ELF-1 (cell line): ENCODE data around the gene FAM53B.

Experiments
- DNase-seq: peaks from one replicate; pipeline ENCODE4 v3.0.0-alpha.2; 2016; ENCODE audit warnings: low read depth, low spot score

The FAM53B gene

DNA sequence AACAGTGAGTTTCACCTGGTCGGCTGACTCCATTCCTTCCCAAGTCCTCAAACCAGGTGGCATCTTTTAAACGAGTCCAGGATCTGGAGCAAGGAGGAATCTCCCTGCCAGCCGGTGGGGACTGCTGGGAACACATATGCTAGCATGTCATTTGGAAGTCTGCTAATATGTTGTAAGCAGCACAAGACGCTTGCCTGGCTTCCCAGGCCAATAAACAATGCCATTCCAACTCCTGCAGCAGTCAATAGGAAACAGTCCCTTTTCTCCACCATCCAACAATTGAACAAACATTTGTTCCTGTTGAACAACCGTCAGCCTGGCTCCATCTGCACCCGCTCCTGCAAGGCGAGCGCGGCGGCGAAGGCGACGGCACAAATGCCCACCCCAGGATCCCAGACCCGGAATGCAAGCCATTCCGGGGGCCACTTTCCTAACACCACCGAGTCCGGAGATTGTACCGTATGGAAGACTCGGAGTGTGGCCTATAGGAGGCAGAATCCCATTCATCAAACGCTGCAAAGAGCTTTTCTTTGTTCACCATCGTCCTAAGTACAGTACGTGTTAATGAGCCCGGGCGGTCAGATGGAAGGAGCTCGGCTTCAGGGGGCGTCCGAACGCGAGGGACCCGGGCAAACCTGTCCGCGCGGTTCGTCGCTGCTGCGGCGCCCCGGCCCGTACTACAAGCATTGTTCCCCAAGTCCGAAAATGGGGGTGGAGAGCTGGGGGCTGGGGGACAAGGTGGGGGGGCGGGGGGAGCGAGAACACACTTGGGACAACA, 1.6 kb downstream of the FAM53B start:
- DNase-seq = peak; percentile 65

DNA sequence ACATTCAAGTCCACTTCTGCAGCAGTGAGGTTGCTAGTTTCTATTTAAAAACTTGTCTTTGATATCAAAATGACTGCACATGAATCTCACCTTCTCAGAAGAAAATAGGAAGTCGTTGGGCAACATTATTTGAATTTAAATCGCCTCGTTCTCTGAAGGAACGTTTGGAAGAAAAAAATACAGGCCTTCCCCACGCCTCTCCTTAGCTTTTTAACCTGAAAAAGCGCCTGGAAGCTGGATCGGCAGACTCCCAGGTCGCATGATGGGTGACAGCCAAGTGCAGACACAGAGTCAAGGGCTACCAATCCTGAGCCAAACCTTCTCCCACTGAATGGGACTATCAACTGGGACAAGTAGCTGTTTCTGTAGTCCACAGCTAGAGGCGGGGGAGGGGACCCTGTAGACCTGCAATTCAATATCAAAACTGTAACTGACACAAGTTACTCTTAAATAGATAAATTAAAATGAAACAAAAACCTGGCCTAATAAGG, 2.2 kb downstream of the FAM53B start:
- DNase-seq = no peak

DNA sequence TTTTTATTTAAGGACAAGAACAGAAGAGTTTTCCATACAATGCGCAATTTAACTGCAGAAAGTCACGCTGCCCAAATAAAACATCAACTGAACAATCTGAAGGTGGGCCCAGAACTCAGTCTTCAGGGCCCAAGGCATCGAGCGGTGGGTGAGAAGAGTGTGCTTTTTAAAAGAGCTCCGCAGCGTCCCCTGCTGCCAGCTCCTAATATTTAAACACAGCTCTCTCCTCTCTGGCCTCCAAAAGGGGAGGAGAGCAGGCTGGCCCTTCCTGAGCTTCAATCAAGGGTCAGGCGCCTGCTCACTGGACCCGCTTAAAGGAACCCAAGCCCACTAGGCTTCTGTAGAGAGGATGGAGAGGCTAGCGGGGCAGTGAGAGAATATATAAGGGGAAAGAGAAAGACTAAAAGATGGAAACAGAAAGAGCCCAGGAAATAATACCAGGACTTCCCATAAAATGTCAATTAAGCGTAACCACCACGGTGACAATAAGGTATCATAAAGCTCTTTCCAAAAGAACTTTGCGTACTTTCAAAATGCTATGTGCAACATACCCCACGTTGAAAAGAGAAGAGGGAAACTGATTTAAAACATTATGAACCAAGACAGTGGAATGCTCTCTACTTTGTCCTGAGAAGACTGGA, 2.8 kb downstream of the FAM53B start:
- DNase-seq = peak; percentile 95

DNA sequence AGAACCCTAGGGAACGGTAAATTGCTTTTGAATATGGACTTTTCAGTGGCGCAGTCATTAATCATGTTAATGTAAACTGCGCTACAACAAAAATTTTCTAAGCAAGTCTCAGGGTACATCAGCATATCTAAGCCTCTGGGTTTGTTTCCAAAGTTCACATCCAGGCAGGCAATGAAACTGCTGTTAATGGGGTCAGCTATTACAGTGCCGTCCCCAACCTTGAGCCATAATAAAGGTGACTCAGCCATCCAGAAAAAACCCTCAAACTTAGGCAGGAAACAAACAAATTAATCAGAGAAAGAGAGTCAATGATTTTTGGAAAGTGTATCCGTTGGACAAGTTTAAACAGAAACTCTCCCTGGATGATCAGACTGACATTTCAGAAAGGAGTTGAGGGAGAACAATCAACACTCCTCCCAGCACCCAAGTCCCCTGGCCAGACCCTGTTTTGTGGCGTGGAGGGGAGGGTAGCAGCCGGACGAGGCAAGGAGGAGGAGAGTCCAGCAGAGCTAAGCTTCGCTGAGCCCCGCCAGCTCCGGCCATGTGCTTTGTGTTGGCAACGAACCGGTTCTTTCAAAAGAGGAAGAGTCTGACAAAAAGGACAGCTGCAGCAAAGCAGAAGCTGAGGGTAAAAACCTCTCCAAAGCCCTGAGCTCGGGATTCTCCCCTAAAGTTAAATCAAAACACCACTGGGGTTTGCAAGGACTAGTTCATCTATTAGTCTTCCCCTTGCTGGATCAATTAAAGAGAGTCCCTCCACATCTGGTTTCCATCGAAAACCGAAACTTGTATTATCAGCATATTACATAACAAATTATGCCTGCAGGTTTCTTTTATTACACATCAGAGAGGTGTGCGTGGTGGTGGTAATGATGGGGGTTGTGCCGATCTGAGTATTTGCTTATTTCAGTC, 3.6 kb downstream of the FAM53B start:
- peak; percentile 52 for DNase-seq

DNA sequence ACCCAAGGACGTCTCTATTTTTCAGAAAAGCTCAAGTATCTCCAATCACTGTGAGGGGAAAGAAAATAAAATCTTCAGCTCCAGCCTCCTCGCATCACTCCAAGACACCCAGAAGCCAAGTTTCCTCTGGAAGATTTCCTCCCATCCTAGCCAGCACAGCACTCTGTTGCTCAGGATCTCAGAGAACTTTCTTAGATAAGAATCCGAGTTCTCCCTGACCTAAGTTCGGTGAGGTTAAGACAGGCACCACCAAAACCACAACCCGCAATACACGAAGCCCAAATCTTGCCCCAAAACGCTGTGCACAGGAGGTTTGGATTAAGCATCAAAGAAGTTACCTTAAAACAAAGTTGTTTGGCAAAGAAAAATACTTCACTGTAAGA, 4.2 kb downstream of the FAM53B start:
- no peak for DNase-seq

DNA sequence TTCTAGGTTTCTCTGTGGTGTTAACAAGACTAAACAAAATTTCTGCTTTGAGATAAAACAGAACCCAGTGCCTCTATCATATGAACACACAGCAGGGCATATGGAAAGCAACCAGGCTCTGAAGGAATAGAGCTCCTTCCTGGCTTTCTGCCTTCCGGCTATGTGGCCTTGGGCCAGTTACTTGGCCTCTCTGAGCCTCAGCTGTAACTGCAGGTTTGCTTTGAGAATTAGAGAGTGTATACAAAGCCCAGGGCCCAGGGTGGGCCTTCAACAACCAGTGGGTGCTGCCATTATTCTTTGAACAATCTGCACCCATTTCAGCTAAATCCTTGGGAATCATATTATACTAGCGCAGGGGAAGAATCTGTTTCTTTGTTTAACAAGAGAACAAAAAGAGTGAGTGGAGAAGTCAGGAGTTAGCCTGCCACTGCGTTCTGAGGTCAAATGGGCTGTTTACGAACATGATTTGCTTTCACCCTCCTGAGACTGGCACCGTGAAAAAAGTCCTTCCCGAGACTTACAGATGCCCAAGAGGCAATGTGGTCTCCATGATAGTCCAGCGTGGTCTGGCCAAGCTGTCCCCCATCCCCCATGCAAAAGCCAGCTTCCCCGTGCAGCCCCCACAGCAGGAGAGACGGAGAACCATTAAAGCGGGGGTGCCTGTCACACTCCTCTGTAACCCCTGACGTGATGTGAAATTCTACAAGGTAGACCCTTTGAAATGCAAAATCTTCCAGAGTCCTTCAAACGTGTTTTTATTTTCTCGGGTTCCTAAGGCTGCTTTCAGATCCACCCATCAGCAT, 4.9 kb downstream of the FAM53B start:
- DNase-seq = peak; percentile 66

DNA sequence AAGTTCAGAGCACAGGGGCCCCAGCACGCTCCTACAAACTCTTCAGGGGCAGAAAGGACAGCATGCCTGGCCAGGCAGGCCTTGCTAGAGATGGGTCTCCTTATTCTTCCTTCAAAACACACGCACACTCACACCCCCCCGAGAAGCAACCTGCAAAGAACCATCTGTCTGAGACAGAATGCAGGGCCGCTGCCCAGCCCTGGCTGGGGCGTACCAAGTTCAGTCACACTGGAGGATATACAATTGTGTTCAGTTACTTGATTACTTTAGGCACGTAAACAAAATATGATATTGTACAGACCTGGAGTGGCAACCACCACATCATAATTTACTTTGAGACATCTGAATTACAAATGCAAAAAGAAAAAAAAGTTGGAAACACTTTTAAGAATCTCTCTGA, 5.7 kb downstream of the FAM53B start:
- DNase-seq = no peak

DNA sequence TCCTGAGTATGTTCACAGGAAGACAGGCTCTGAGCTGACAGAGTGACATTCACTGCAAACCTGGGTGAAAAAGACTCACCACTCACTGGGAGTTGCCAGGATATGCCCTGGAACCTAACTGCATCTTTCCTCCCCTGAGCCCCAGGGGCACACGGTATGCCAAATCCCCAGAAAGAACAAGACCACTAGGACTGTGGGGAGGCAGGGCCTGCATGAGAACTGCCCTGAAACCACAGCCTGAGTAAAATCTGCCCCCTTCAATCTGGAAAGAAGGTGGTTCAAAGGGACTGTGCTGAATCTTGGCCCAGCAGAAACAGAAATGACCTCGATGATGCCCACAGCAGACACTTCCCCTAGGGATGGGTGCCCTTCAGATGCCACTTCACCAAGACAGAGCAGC, 6.5 kb downstream of the FAM53B start:
- DNase-seq = no peak

DNA sequence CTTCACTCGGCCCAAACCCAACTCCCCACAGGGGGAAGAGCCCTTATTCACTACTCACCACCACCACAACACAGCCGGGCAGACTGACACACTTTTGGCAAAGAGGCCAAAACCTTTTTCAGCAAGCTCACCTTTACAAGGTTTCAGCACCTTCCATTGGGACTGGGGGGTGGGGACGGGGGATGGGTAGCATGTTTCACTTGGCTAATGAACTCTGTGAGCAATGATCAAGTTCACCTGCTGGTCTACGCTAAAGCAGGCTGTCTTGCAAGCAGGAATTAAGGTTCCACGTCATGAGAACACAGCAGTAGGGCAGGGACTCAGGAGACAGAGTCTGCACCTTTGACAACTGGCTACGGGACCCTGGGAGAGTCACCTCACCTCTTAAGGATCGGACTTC, 7.0 kb downstream of the FAM53B start:
- DNase-seq = no peak

DNA sequence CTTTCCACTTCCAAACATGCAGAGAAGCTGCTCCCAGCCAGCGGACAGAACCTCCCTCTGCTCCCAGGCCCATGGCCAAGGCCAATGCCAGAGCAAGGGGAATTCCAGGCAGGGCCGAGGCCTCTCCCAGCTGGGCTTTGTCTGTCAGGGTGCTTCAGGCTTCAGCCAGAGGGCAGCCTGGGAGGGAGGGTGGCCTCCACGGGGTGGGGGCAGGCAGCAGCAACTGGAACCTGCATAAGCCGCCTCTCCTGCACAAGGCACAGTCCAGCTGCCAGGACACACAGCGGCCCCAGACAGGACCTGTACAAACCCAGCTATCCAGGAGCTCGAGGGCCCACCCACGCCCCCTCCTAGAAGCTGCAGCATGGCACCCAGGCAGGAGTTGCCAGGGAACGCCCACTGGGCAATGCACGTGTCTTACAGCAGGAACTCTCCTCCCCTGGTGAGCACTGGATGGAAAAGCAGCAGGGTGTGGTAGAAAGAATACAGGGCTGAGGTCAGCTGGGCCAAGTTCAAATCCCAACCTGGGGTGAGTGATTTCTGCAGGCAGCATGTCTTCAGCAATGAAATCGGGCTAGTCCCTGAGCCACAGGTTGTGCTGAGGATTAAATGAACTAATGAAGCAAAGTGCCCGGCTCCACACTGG, 7.6 kb downstream of the FAM53B start:
- no peak for DNase-seq

DNA sequence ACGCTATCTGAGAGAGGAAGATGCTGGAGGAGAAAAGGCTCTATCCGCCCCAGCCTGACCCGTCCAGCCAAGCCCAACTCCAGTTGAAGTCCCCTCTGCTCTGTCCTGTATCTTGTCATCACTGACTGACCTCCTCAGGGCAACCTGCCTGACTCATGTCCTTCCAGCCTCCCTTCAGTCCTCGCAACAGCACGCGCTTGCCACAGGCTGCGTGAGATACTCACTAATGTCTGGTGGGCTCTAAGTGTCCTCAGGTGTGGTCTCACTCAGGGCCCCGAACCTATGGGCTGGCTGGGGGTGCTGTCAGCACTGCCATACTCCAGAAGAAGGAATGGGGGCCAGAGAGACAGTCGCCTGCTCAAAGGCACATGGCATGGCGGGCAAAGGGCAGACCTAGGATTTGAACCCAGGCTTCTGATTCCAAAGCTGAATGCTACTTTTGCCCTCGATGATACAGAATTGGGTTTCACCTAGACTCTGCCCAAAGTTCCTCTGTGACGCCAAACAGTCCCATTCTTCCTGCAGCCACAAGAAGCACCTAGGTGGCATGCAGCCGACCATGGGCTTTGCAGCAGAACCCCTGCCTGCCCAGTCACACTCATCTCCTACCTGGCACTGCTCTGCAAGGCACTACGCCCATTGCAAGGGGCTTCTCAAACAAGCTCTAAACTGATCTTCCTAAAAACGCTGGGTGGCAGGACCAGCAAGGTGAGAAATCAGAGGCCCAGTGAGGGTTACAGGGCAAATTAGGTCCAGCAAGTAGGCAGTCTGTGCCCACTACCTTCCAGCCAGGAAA, 8.5 kb downstream of the FAM53B start:
- DNase-seq = no peak

DNA sequence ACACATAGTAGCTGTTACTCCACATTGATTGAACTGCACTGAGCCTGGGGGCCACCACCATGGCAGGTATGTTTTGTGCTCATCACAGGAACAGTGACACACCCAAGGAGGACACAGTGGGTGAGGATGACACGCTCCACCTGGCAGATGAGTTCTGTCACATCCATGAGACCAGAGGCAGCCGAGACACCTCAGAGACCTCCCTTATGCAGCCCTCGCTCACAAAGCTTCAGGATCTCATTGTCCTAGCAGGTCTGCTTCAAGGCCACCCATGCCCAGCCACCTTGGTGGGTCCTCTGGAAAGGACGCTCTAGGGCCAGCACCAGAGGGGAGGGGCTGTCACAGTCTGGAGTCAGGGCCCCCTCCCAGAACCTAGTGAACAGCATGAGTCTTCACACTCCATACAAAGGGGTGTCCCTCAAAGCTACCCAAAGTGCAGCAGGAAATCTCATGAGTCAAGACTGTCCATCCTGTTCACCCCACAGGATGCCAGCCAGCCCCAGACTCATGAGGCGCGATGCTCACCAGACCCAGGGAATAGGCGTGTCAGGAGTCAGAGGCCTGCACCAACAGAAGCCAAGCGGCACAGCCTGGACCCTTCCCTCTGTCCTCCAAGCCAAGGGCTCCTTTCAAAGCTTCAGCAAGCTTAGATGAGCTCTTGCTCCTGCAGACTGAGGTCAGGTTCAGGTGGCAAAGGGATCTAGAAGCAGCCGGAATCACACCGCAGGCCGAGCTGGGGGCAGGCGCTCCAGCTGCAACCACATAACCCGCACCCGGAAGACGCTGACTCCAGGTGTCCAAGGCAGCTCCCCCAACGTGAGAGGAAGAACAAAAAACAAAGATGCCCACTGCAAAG, 9.6 kb downstream of the FAM53B start:
- no peak for DNase-seq

DNA sequence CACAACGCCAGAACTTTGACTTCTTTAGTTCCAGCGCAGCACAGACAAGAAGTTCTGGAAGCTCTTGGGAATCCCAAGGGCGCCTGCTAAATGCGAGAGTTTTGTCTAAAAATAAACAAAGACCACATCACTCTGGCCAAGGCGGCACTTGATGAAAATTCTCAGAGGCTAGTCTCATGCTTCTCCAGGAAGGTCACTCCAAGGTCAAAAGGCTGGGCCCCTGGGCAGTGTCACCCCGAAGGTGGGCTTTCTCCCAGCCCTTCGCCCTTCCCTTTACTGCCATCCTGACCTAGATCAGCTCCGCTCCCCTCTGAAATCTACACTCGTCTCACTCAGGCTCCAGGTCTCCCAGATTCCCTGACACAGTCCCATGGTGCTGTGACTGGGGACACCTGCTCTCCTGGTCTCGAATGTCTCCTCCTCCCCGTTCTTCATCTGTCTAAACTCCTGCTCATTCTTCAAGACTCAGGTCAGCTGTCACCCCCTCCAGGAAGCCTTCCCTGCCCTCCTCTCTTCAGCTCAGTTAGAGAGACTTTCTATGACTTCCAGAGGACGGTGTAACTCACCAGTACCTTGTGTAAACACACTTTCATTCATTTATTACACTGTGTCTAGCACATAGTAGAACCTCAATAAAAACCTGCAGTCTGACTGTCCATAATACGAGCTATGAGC, 10.5 kb downstream of the FAM53B start:
- no peak for DNase-seq

DNA sequence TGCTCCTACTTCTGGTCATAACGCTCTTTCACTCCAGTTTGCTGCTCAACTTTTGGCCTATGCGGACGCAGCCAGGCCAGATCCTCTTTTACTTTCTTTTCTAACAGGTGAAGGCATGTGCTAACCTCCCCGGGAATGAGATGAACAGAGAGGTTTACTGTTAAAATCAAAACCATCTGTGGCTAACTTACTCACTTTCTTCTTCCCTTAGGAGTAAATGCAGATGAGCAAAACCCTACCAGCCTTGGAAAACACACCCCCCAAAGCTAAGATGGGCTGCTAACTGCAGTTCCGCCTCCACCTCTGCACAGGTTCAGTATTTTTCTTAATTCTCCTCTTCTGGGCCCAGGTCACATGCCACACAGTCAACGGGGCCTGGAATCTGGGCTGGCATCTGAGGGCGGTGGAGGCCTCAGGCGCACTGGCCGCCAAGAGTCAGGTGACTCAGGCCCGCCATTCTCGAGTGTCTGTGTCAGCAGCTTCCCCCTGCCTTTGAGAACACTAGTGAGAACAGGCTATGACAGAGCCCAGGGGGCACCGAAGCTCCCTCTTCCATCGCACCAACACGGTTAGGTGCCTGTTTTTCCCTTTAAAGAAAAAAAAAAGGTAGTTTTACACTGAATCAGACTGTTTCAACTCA, 11.1 kb downstream of the FAM53B start:
- DNase-seq = peak; percentile 55

DNA sequence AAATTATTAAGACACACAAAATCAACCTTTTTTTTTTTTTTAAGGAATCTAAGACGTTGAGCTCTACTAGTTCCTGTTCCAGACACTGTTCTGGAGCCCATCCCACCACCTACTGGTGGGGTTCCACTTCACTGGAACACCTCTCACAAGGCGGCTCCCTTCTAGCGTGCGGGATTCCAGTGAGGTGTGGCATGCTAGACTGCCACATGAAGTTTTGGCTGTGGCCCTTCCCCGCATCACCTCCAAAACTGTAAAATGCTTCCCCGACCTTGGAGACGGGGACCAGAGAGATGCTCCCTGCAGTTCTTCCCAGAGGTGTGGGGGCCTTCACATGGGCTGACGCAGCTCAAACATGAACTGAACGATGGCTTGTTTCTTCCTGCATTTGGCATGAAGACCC, 12.6 kb downstream of the FAM53B start:
- no peak for DNase-seq

DNA sequence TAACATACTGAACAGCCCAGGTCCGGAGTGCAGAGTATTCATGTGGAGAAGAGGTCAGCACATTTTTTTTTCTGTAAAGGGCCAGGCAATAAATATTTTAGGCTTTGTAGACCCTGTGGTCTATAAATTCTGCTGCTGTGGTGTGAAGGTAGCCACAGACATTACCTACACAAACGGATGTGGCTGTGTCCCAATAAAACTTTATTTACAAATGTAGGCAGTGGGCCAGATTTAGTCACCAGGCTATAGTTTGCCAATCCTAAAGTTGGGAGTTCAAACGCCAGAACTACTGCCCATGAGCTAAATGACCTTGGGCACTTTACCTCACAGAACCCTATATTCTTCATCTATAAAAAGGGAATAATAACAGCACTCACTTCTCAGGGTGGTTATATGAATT, 13.4 kb downstream of the FAM53B start:
- no peak for DNase-seq

DNA sequence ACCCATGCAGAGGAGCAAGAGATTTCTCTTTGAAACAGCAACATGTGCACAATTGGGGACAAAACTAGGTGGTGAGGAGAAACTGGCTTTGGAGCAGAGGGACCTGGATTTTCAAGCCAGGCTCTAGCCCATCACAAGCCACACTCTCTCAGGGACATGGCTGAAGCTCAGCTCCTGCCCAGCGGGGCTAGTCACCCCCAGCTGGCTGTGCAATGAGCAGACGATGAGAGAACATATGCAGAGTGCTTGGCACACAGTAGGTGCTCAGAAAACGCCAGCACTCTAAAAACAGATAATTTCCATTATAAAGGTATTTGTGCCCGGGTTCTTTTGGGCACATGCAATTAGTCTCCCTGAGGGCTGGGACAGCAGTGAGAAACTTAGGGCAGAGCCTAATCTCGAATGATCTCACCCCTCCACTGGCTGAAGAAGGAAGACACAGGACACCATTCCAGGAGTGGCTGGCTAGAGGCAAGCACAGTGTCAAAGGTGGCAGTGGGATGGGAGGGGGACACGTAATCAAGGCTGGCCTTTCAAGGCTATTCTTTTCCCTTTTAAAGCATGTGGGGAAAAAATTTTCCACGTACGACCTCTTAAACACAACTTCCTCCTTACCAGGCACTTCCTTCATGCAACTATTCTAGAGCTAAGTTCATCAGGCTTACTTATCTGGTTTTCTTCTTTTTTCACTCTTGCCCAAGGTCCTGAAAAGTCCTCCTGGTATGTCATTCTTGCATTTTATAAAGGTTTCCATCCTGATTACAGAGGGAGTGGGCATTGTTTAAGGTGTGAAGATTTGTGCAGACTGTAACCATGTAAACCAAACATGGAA, 15.1 kb downstream of the FAM53B start:
- DNase-seq = no peak
